HL-60 (cell line): ENCODE results near the gene HEBP2.

Experiments
- DNase-seq, 2 experiments: peaks; one replicate each; pipeline ENCODE4 v3.0.0-alpha.2; 2010 to 2020; ENCODE audit warnings: low read depth in 1 of 2, low spot score in 1 of 2
- H3K27ac ChIP-seq: fragments of 250-450 bp; sonication (Bioruptor Pico); replicated peaks from 2 replicates; pipeline ENCODE4 v1.5.1; 2020; ENCODE audit warnings: mild to moderate bottlenecking, moderate library complexity
- H3K27me3 ChIP-seq: fragments of 250-450 bp; sonication (Bioruptor Pico); 2 replicates; pipeline ENCODE4 v1.5.1; 2021; ENCODE audit warnings: mild to moderate bottlenecking, moderate library complexity; ENCODE audit not compliant: insufficient read depth, poor library complexity, severe bottlenecking
- H3K4me3 ChIP-seq: replicated peaks from 2 replicates; pipeline ENCODE4 v1.5.1; 2011; ENCODE audit warnings: mild to moderate bottlenecking, control low read depth, low read length; ENCODE audit not compliant: insufficient read depth
- GABPA ChIP-seq: IDR thresholded peaks from 2 replicates; pipeline ENCODE4 v1.6.1; 2012; ENCODE audit warnings: low read depth
- POLR2AphosphoS5 ChIP-seq: IDR thresholded peaks from 2 replicates; pipeline ENCODE4 v1.6.1; 2012; ENCODE audit warnings: low read depth
- SPI1 ChIP-seq: IDR thresholded peaks from 2 replicates; pipeline ENCODE4 v1.6.1; 2012; ENCODE audit warnings: low read depth, mild to moderate bottlenecking, borderline replicate concordance
- TF ChIP-seq, protein P1 (sequence below): IDR thresholded peaks from one replicate; pipeline ENCODE4 v1.5.1; 2011; ENCODE audit warnings: low read length, control low read depth, inconsistent platforms; ENCODE audit not compliant: insufficient read depth
- TF ChIP-seq, protein P2 (sequence below): IDR thresholded peaks from 2 replicates; pipeline ENCODE4 v1.6.1; 2012; ENCODE audit warnings: low read depth; ENCODE audit not compliant: insufficient replicate concordance

The HEBP2 gene

DNA sequence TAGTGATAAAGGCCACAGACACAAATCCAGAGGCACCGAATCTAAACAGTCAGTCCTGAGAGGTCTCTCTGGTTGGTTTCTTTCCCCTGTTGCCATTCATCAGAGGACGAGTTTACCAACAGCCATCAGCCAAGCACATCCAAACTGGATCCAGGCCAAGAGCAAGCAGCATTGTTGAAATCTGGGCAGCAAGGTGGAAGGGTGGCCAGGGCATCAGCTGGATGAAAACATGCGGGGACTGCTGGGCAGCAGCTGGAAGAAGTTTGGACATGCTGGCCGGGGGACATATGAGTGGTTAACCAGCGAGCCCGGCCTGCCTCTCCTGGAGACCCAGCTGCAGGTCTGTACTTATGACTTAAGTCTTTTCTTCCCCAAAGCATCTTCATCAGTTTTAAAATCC, 26.2 kb upstream of the HEBP2 start, which contains the start of gene SMIM28:
TSS of gene SMIM28 (plus strand) at position 62 of the 400 bp plus-strand sequence. CDS start at position 230, 168 bp downstream.
- Histone ChIP-seq H3K4me3 (no peak within 1 kb of the TSS), H3K27ac (no peak within 1 kb of the TSS), H3K27me3 (peaks cover 3% of the 10 kb centered on the region)
- TF ChIP-seq, protein P1, sequence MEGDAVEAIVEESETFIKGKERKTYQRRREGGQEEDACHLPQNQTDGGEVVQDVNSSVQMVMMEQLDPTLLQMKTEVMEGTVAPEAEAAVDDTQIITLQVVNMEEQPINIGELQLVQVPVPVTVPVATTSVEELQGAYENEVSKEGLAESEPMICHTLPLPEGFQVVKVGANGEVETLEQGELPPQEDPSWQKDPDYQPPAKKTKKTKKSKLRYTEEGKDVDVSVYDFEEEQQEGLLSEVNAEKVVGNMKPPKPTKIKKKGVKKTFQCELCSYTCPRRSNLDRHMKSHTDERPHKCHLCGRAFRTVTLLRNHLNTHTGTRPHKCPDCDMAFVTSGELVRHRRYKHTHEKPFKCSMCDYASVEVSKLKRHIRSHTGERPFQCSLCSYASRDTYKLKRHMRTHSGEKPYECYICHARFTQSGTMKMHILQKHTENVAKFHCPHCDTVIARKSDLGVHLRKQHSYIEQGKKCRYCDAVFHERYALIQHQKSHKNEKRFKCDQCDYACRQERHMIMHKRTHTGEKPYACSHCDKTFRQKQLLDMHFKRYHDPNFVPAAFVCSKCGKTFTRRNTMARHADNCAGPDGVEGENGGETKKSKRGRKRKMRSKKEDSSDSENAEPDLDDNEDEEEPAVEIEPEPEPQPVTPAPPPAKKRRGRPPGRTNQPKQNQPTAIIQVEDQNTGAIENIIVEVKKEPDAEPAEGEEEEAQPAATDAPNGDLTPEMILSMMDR = no peak
- TF ChIP-seq GABPA (no peak), SPI1 (no peak), POLR2AphosphoS5 (no peak)
- TF ChIP-seq, protein P2, sequence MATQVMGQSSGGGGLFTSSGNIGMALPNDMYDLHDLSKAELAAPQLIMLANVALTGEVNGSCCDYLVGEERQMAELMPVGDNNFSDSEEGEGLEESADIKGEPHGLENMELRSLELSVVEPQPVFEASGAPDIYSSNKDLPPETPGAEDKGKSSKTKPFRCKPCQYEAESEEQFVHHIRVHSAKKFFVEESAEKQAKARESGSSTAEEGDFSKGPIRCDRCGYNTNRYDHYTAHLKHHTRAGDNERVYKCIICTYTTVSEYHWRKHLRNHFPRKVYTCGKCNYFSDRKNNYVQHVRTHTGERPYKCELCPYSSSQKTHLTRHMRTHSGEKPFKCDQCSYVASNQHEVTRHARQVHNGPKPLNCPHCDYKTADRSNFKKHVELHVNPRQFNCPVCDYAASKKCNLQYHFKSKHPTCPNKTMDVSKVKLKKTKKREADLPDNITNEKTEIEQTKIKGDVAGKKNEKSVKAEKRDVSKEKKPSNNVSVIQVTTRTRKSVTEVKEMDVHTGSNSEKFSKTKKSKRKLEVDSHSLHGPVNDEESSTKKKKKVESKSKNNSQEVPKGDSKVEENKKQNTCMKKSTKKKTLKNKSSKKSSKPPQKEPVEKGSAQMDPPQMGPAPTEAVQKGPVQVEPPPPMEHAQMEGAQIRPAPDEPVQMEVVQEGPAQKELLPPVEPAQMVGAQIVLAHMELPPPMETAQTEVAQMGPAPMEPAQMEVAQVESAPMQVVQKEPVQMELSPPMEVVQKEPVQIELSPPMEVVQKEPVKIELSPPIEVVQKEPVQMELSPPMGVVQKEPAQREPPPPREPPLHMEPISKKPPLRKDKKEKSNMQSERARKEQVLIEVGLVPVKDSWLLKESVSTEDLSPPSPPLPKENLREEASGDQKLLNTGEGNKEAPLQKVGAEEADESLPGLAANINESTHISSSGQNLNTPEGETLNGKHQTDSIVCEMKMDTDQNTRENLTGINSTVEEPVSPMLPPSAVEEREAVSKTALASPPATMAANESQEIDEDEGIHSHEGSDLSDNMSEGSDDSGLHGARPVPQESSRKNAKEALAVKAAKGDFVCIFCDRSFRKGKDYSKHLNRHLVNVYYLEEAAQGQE = no peak
- DNase-seq = no peak

DNA sequence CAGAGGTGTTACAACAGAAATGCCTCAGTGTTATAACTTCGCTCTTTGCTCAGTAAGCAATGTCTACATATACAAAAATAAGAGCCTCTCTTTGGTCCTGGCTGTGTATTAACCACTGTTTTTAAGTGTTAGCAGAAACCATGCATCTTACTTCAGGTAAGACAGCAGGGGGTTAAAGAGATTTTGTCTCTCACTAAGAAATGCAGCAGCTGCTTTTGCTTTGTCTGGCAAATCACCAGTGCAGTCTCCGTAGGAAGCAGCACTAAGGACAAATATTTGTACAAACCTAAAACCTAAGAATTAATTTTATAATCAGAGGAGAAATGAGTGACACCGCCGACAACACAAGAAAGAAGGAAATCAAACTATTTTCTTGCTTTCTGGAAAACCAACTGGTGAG, 25.6 kb upstream of the HEBP2 start:
- no peak overlapping the region for H3K4me3 ChIP-seq
- no peak overlapping the region for H3K27ac ChIP-seq
- DNase-seq = no peak
- peaks cover 3% of the 10 kb centered on the region for H3K27me3 ChIP-seq
- TF ChIP-seq, protein P2 = no peak

DNA sequence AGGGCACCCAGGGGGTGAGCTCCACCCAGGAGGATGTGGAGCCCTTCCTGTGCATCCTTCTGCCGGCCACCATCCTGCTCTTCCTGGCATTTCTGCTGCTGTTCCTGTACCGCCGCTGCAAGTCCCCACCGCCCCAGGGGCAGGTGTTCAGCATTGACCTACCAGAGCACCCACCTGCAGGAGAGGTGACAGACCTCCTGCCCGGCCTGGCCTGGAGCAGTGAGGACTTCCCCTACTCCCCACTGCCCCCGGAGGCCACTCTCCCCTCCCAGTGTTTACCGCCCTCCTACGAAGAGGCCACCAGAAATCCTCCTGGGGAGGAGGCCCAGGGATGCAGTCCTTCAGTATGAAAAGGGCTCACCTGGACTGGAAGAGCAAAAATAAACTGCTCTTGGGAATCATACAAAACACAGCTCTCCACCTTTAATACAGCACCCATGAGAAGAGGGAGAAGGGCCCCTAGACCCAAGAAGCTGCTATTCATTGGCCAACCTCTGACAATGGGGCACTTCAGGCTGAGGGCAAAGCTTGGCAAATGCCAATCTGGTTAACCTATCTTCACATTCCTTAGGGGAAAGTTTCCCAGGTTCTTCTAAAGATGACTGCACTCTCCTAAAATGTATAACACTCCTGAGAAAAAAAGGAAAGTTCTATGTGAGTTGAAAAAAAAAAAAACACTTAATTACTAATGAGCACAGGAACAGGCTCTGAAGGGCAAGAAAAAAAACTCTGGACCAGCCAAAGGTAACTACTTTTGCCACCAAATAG, 21.3 kb upstream of the HEBP2 start:
- DNase-seq = no peak
- Histone ChIP-seq H3K4me3 (no peak overlapping the region), H3K27ac (no peak overlapping the region), H3K27me3 (peaks cover 3% of the 10 kb centered on the region)
- TF ChIP-seq, protein P2 = no peak
- TF ChIP-seq SPI1 = no peak
- no peak for TF ChIP-seq POLR2AphosphoS5
- TF ChIP-seq GABPA = no peak
- TF ChIP-seq, protein P1 = no peak
